ENCODE data around the gene C16orf74. TPM values are rescaled to one million over a fixed set of nuclear protein-coding genes. Genes with fewer than 3 reads are reported as not detected.

C16orf74 gene
- total and polyA plus RNA-seq, 2 of the 13 experiments (the other 11 are each of a cell fraction or from before 2014, with no cell fraction given), result 0.13 to 0.29 TPM

DNA sequence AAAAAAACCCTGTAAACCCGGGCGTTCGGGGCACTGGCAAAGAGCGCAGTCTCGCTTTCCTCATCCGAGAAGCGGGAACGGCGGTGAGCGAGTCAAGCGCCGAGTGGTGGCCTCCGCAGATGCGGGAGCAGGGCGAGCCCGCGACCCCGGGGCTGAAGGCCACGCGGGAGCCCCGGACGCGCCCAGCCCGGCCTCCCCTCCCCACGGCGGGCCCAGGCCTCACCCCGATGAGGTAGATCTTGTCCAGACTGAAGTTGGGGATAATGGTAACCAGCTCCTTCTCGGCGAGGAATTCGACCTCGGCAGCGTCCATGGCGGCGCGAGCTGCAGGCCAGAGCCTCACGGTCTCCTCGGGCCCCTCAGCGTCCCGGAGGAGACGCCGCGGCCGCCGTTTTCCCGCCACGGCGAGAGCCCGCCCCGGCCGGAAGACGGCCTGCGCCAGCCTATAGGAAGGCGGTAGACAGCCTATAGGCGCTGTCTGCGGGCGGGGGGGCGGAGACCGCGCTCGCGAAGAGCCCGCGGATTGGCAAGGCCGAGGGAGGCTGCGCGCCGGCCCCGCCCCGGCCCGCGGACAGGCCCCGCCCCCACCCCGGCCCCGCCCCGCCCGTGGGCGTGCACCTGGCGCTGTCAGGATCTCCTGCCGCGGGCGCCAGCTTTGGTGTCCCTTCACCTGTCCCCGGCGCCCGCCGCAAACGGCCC is 62.2 kb downstream of the C16orf74 start, which contains the start of gene GINS2 (continued):
- TF ChIP-seq, protein P1, sequence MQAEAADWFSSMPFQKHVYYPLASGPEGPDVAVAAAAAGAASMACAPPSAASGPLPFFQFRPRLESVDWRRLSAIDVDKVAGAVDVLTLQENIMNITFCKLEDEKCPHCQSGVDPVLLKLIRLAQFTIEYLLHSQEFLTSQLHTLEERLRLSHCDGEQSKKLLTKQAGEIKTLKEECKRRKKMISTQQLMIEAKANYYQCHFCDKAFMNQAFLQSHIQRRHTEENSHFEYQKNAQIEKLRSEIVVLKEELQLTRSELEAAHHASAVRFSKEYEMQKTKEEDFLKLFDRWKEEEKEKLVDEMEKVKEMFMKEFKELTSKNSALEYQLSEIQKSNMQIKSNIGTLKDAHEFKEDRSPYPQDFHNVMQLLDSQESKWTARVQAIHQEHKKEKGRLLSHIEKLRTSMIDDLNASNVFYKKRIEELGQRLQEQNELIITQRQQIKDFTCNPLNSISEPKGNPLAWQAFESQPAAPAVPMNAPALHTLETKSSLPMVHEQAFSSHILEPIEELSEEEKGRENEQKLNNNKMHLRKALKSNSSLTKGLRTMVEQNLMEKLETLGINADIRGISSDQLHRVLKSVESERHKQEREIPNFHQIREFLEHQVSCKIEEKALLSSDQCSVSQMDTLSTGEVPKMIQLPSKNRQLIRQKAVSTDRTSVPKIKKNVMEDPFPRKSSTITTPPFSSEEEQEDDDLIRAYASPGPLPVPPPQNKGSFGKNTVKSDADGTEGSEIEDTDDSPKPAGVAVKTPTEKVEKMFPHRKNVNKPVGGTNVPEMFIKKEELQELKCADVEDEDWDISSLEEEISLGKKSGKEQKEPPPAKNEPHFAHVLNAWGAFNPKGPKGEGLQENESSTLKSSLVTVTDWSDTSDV (CRISPR knock-in tag; IDR thresholded peaks at IDR 0.05), result no peak
- TF ChIP-seq NCOA1 (CRISPR knock-in tag; IDR thresholded peaks at IDR 0.05) (no peak), MAFF (IDR thresholded peaks at IDR 0.05; ENCODE audit: low read depth, low read length) (no peak), ZNF564 (CRISPR knock-in tag; IDR thresholded peaks at IDR 0.05) (0 out of 2 replicates have a peak, but pooled peaks have one; percentile 40), RBM22 (optimal IDR thresholded peaks at IDR 0.05; ENCODE audit: low read length) (no peak), RBAK (CRISPR knock-in tag; IDR thresholded peaks at IDR 0.05) (no peak; the same call in 1 of the 2 replicates), RXRB (CRISPR knock-in tag; IDR thresholded peaks at IDR 0.05; ENCODE audit: borderline replicate concordance) (no peak), GLMP (CRISPR knock-in tag; IDR thresholded peaks at IDR 0.05; ENCODE audit: borderline replicate concordance) (no peak), ZHX1 (CRISPR knock-in tag; IDR thresholded peaks at IDR 0.05; ENCODE audit: low read depth) (no peak; the same call in 1 of the 2 replicates), MTA3 (CRISPR knock-in tag; IDR thresholded peaks at IDR 0.05) (no peak), CBX1 (IDR thresholded peaks at IDR 0.05; ENCODE audit: low read depth) (peak; percentile 76), TAF1 (CRISPR knock-in tag; IDR thresholded peaks at IDR 0.05) (peak; percentile 66; the same call in 1 of the 2 replicates)
- TF ChIP-seq, protein P2, sequence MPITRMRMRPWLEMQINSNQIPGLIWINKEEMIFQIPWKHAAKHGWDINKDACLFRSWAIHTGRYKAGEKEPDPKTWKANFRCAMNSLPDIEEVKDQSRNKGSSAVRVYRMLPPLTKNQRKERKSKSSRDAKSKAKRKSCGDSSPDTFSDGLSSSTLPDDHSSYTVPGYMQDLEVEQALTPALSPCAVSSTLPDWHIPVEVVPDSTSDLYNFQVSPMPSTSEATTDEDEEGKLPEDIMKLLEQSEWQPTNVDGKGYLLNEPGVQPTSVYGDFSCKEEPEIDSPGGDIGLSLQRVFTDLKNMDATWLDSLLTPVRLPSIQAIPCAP (CRISPR knock-in tag; IDR thresholded peaks at IDR 0.05; ENCODE audit: low read depth), result no peak
- TF ChIP-seq, protein P3, sequence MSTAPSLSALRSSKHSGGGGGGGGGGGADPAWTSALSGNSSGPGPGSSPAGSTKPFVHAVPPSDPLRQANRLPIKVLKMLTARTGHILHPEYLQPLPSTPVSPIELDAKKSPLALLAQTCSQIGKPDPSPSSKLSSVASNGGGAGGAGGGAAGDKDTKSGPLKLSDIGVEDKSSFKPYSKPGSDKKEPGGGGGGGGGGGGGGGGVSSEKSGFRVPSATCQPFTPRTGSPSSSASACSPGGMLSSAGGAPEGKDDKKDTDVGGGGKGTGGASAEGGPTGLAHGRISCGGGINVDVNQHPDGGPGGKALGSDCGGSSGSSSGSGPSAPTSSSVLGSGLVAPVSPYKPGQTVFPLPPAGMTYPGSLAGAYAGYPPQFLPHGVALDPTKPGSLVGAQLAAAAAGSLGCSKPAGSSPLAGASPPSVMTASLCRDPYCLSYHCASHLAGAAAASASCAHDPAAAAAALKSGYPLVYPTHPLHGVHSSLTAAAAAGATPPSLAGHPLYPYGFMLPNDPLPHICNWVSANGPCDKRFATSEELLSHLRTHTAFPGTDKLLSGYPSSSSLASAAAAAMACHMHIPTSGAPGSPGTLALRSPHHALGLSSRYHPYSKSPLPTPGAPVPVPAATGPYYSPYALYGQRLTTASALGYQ (CRISPR knock-in tag; IDR thresholded peaks at IDR 0.05), result peak; percentile 70; the same call in 1 of the 2 replicates
